Glomerular visceral epithelial cell (primary cell): Measurements from ENCODE around the gene SSMEM1.
"Not testable (repeated sequence)": the region's sequence is repeated elsewhere in the genome, so short reads cannot be mapped to it uniquely, and the experiment has no call there.

Experiments used
- DNase-seq: peaks from one replicate; pipeline ENCODE4 v3.0.0-alpha.2; 2016; ENCODE audit errors: extremely low spot score

The SSMEM1 gene

GRCh38 chr7:130246491-130246890 is 38.8 kb downstream of the SSMEM1 start:
- not testable (repeated sequence) for DNase-seq

- not testable (repeated sequence) for DNase-seq
Measured at GRCh38 chr7:130248842-130249241, 41.2 kb downstream of the SSMEM1 start.

- DNase-seq, result not testable (repeated sequence)
Measured at GRCh38 chr7:130249626-130250025, 42.0 kb downstream of the SSMEM1 start.

GRCh38 chr7:130254555-130254954 is 46.9 kb downstream of the SSMEM1 start:
- DNase-seq, result no peak

GRCh38 chr7:130256704-130257103 is 49.0 kb downstream of the SSMEM1 start:
- DNase-seq, result no peak

GRCh38 chr7:130258494-130259078 is 50.9 kb downstream of the SSMEM1 start:
- DNase-seq, result no peak

GRCh38 chr7:130262448-130262847 is 54.8 kb downstream of the SSMEM1 start:
- no peak for DNase-seq

GRCh38 chr7:130263130-130263529 is 55.5 kb downstream of the SSMEM1 start:
- no peak for DNase-seq
